HG02610 (cell line): ENCODE data around the gene P3H2.

ENCODE experiments used
- ATAC-seq: cut with Tn5 transposase; IDR thresholded peaks from one replicate; pipeline ENCODE4 v1.9.1; 2021; ENCODE audit warnings: mild to moderate bottlenecking, moderate library complexity; ENCODE audit not compliant: unreplicated experiment

Gene P3H2

DNA sequence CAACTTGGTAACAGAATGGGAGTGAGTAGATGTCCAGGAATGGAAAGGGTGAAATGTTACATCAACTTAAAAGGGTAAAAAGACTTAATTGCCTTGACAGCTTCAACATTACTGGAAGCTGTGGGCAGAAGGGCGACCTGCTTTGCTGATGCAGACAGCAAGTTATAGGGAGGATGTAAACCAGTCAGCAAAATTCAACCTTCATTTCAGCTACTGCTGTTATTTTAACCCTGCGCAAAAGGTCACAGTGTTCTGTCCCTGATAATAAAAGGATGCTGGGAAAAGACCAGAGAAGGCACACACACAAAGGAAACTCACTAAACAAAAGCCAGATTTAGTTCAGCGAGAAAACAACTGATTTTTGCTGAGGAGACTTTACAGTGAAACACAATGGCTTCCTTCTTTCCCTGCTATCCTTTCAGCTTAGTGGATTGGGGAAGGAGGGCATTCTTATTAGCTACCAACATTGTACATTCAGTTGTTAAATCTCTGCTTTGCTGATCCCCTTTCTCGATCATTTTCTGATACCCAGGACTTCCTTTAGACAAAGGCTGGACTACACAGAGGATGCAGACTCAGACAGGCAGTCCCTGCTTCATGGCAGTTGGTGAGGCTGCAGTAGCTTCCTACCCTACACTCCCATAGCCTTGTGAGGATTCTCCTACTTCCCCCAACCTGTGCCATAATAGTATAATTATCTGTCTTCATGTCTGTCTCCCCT is 62.0 kb downstream of the P3H2 start:
- ATAC-seq: no peak

DNA sequence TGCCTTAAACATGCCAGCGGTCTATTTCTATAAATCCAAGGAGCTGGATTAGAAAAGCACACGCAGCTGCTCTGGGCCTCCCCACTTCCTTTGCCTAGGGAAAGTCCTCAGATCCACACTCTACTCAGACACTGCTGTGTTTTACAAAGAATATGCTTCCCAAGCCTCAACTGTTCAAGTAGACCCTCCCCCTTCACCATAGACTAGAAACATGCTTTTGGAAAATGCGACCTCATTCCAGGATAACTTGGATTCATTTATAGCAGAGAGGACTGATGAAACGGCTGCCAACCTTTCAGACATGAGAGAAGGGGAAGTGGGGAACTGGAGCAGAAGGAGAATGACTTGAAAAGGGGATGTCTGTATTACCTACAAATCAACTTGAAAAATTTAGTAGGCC is 64.0 kb downstream of the P3H2 start:
- ATAC-seq: no peak

DNA sequence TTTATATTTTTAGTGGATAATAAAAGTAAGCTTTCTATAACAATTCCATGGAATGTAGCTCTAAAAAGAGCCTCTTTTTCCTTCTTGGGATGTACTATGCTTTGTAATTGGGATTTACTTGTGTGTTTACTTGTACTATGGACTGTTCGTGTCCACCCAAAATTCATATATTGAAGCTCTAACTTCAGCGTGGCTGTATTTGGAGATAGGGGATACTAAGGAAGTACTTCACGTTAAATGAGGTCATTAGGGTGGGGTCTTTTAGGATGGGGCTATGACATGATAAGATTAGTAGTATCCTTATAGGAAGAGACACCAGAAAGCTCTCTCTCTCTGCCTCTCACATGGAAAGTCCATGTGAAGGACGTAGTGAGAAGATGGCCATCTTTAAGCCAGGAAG is 64.9 kb downstream of the P3H2 start:
- ATAC-seq: no peak

DNA sequence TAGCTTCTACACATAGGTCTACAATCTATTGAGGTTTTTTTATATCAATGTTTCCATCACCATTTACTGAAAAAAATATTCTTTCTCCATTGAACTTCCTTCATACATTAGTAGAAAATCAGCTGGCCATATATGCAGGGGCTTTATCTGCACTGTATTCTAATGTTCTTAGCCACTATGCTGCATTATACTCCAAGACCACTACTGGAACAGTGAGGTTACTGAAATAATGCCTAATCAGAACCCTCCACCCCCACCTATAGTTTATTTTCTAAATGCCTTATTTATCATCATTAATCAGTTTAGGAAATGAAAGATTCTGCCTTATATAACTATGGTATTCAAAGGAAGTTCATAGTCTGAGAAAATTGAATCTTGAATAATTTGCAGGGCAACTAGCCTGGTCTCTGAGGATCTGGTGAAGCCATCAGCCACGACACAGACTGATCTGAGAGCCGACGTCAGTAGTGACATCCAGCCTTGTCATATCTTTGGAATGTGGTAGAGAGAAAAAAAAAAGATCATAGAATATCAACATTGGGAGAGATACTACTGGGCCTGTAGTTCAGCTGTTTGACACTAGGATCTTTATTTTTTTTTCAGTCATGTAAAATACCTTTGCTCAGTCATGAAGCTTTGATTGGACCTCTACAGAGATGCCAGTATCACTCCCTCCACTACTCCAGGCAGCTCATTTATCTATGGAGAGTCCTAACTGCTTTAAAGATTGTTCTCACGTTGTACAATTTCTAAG is 66.6 kb downstream of the P3H2 start:
- ATAC-seq: no peak

GRCh38 chr3:190051641-190052040 is 69.1 kb downstream of the P3H2 start:
- no peak for ATAC-seq

- ATAC-seq: no peak
Measured at GRCh38 chr3:190048932-190049441, 71.7 kb downstream of the P3H2 start.

DNA sequence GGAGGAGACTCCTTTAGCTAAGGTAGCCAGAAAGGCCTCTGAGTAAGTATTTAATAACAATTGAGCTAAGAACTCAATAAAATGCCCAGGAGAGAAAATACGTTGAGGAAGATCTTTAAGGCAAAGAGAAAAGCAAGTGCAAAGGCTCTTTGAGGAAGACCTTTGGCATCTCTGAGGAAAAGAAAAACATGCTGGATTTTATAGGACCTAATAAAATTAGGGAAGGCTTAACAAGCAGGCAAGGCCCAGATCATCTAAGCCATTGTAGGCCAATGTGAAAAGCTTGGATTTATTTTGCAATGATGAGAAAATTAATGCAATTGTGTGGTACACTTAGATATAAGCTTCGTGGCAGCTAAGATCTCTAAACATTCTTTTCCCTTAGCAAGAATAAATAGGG is 75.7 kb downstream of the P3H2 start:
- ATAC-seq: no peak

DNA sequence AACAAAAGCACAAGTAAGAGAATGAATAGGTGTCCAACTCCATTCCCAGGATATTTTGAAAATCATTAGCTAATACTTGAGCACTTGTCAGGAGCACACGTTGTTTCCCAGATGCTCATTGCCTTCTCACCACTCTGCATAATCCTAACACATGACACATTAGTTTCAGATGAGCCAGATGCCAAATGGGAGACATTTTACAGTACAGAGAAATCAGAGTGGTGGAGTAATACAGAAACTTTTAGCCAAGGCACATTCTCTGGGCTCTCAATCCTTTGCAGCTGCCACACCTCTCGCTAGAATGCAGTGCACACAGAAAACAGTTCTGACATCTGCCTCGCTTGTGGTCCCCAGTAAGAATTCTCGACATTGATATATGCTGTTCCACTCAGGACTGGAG is 76.6 kb downstream of the P3H2 start:
- ATAC-seq: no peak

DNA sequence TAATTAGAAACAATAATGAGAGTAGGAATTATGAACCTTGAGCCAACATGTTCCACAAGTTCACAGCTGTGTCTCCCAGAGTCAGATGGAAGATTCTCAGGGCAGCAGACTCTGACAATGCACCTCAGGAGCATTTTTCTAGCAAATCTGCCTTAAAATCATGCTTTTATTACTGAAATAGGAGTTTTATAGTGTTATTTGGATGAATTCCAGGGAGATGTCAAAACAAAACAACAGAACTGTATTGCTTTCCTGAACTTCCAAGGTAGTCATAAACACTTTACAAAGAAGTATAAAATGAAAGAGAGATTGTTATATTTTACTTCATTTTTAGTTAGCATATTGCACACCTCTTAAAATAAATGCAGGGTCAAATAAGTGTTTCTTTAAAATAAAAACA is 77.0 kb downstream of the P3H2 start:
- no peak for ATAC-seq

DNA sequence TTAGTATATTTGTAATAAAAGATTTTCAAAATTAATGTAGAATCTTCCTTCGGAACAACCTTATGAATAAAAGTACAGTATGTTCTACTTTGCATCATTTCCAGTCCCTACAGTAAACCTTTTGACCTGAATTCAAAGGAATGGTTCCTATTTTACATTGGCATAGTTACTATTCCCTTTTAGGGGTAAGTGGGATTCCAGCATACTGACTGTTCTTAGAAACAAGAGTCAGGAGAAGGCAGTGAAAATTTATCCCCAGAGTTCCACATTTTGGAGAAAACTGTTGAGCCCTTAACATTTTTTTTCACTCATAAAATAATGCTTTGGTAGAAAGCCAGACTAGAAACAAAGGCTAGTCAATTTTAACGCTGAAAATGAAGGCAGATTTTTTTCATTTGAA is 78.1 kb downstream of the P3H2 start:
- ATAC-seq: no peak

DNA sequence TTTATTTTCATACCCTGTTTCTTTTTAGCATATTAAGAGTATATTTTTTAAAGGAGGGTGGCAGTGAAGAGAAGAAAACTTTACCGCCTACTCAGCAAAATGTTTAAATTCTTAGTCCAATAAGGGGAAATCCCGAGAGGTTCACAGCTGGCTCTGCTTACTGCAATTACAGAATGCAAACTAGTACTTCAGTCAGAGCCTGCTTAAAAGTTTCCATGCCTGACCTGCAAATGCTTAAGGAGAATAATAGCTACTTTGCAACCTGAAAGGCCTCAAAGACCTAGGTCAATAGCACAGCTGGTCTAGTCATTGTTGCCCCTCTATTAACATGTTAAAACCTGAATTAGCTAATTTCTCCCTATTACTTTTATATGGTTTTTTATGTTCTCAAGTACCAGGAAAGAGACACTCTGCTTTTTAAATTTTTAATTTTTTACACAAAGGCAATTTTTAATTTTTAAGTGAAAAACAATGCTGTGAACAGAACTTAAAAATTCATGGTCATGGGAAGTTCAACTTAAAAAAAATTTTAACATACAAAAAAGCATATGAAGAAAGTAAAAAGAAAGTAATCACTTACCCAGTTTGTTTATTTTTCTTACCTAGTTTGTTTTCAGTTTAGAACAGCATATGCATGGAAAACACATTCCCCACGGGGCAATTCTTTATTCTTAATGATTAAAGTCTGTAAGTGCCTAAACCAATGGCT is 79.2 kb downstream of the P3H2 start:
- ATAC-seq: peak; percentile 62

- no peak for ATAC-seq
Measured at GRCh38 chr3:190040145-190040544, 80.6 kb downstream of the P3H2 start.

- no peak for ATAC-seq
Measured at GRCh38 chr3:190038050-190038933, 82.4 kb downstream of the P3H2 start.

GRCh38 chr3:190036631-190037030 is 84.1 kb downstream of the P3H2 start:
- no peak for ATAC-seq

GRCh38 chr3:190034446-190034845 is 86.3 kb downstream of the P3H2 start:
- no peak for ATAC-seq

DNA sequence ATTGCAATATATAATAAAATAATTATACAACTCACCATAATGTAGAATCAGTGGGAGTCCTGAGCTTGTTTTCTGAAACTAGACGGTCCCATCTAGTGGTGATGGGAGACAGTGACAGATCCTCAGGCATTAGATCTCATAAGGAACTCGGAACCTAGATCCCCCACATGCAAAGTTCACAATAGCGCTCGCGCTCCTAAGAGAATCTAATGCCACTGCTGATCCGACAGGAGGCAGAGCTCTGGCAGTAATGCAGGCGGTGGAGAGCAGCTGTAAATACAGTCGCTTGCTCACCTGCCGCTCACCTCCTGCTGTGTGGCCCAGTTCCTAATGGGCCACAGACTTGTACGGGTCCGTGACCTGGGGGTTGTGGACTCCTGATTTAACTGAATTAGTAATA is 87.8 kb downstream of the P3H2 start:
- no peak for ATAC-seq

- no peak for ATAC-seq
Measured at GRCh38 chr3:190031887-190032752, 88.6 kb downstream of the P3H2 start.

GRCh38 chr3:190027116-190027515 is 93.6 kb downstream of the P3H2 start:
- ATAC-seq: no peak

GRCh38 chr3:190026154-190026553 is 94.5 kb downstream of the P3H2 start:
- no peak for ATAC-seq

DNA sequence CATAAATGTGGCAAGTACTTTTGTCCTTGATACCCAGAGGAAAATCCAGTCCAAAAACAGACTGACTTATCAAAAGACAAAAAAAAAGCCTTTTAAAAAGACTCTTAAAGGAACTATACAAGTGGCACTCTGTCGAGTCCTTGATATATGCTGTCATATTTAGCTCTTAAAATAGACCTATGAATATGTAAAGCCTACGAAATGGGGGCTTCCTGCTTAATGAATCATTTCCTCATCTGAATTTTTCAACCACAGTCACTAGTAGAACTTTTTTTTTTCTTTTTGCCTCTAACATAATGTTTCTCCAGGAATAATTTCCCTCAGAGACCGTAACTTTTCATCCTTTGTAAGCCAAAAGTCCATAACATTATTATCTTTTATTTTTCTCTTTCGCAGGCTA is 95.8 kb downstream of the P3H2 start:
- ATAC-seq: peak; percentile 60
